Erythroblast (primary cell): ENCODE results near the gene ATG10.

Experiments
- GATA1 ChIP-seq: IDR thresholded peaks from 2 replicates; pipeline ENCODE4 v1.6.1; 2011; ENCODE audit warnings: low read depth, mild to moderate bottlenecking, control low read depth, low read length, moderate library complexity
- POLR2A ChIP-seq: IDR thresholded peaks from 2 replicates; pipeline ENCODE4 v1.6.1; 2011; ENCODE audit warnings: mild to moderate bottlenecking, low read length

- TF ChIP-seq POLR2A, result no peak
- no peak for TF ChIP-seq GATA1
Measured at GRCh38 chr5:82244854-82245635, 273.2 kb downstream of the ATG10 start.
